GM15510 (cell line): Measurements from ENCODE around the gene LRRC4C.

Source experiments
- POLR2A ChIP-seq: IDR thresholded peaks from 3 replicates; pipeline ENCODE4 v1.6.1; 2011; ENCODE audit warnings: borderline replicate concordance; ENCODE audit not compliant: insufficient read length; ENCODE audit errors: extremely low read depth

Gene LRRC4C

GRCh38 chr11:40376331-40376730 is 1083.1 kb downstream of the LRRC4C start:
- TF ChIP-seq POLR2A, result no peak

GRCh38 chr11:40370821-40371616 is 1088.4 kb downstream of the LRRC4C start:
- no peak for TF ChIP-seq POLR2A

GRCh38 chr11:40360206-40360798 is 1099.2 kb downstream of the LRRC4C start:
- no peak for TF ChIP-seq POLR2A

GRCh38 chr11:40354121-40354520 is 1105.3 kb downstream of the LRRC4C start:
- TF ChIP-seq POLR2A, result no peak

GRCh38 chr11:40340911-40341310 is 1118.5 kb downstream of the LRRC4C start:
- TF ChIP-seq POLR2A, result no peak

- no peak for TF ChIP-seq POLR2A
These were observed 1120.7 kb downstream of the LRRC4C start for GRCh38 chr11:40338739-40339138.

- no peak for TF ChIP-seq POLR2A
These were observed 1121.4 kb downstream of the LRRC4C start for GRCh38 chr11:40338062-40338461.

- TF ChIP-seq POLR2A, result no peak
These were observed 1122.3 kb downstream of the LRRC4C start for GRCh38 chr11:40337118-40337517.

- TF ChIP-seq POLR2A, result no peak
These were observed 1130.4 kb downstream of the LRRC4C start for GRCh38 chr11:40328890-40329614.

- no peak for TF ChIP-seq POLR2A
These were observed 1136.2 kb downstream of the LRRC4C start for GRCh38 chr11:40323241-40323640.

GRCh38 chr11:40321537-40321936 is 1137.9 kb downstream of the LRRC4C start:
- TF ChIP-seq POLR2A, result no peak

GRCh38 chr11:40316171-40316570 is 1143.3 kb downstream of the LRRC4C start:
- no peak for TF ChIP-seq POLR2A

GRCh38 chr11:40315122-40315521 is 1144.3 kb downstream of the LRRC4C start:
- TF ChIP-seq POLR2A, result no peak

GRCh38 chr11:40314327-40314726 is 1145.1 kb downstream of the LRRC4C start:
- TF ChIP-seq POLR2A, result no peak

- no peak for TF ChIP-seq POLR2A
These were observed 1152.4 kb downstream of the LRRC4C start for GRCh38 chr11:40306938-40307548.
